ENCODE results near the gene PNPLA5. TPM values are rescaled to one million over a fixed set of nuclear protein-coding genes. Genes with fewer than 3 reads are reported as not detected.

The PNPLA5 gene
- total RNA-seq, 2 experiments from 2014 or later: not detected

DNA sequence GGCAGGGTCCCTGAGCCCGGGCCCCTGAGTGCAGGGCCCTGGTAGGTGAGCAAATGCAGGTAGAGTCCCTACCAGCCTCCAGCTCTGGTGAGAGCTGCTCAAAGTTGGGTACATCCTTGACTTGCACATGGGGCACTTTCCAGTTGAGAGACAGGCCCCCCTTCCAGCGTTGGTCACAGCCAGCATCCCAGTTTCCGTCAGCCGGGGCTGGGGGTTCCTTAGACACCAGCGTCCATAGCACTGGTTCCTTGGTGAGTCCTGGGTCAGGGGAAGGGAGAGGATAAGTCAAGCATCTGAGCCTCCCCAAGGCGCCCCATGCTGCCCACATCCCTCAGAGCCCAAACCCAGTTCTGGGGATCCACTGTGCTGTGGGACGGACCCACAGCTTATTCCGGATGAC is 5.6 kb downstream of the PNPLA5 start:
- Histone ChIP-seq H3K27ac (ENCODE audit: low read depth in 1 of 2, low read length in 2 of 2) (no peak overlapping the region), H3K4me3 (ENCODE audit: low read length) (no peak overlapping the region), H3K4me1 (ENCODE audit: insufficient read depth, low read length) (peaks cover 7% of the 10 kb centered on the region), H3K36me3 (ENCODE audit: insufficient read depth, low read length) (no peaks in the 10 kb centered on the region), H3K27me3 (ENCODE audit: control insufficient read depth in 1 of 2, insufficient read depth in 2 of 2, low read length in 2 of 2) (peaks cover 23 to 36% of the 10 kb centered on the region in 2 experiments), H3K9me3 (ENCODE audit: control insufficient read depth in 1 of 2, insufficient read depth in 1 of 2, low read length in 2 of 2) (peaks cover 0 to 8% of the 10 kb centered on the region in 2 experiments)
- intact Hi-C loops (cut with DNase I, micrococcal nuclease): loop anchor here in 1 of 2 experiments (10.0 kb wide), 1 partner anchor 739 kb away; no protein-coding TSS in a partner anchor
- POLR2A ChIA-PET: no interaction called here
- no peaks in the 10 kb centered on the region for H3K4me1 Mint-ChIP-seq (ENCODE audit: low read depth)
- ATAC-seq (ENCODE audit: poor library complexity) (no peak), DNase-seq (no peak)
- TF ChIP-seq, protein P1, sequence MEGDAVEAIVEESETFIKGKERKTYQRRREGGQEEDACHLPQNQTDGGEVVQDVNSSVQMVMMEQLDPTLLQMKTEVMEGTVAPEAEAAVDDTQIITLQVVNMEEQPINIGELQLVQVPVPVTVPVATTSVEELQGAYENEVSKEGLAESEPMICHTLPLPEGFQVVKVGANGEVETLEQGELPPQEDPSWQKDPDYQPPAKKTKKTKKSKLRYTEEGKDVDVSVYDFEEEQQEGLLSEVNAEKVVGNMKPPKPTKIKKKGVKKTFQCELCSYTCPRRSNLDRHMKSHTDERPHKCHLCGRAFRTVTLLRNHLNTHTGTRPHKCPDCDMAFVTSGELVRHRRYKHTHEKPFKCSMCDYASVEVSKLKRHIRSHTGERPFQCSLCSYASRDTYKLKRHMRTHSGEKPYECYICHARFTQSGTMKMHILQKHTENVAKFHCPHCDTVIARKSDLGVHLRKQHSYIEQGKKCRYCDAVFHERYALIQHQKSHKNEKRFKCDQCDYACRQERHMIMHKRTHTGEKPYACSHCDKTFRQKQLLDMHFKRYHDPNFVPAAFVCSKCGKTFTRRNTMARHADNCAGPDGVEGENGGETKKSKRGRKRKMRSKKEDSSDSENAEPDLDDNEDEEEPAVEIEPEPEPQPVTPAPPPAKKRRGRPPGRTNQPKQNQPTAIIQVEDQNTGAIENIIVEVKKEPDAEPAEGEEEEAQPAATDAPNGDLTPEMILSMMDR (IDR thresholded peaks at IDR 0.05): no peak
- H3K36me3 Mint-ChIP-seq (ENCODE audit: low read depth): no peaks in the 10 kb centered on the region
- no peak overlapping the region for H3K4me3 Mint-ChIP-seq
- no peak overlapping the region for H3K27ac Mint-ChIP-seq
- CTCF ChIA-PET: no interaction called here
- H3K27me3 Mint-ChIP-seq: peaks cover 41% of the 10 kb centered on the region
- H3K9me3 Mint-ChIP-seq: no peaks in the 10 kb centered on the region

DNA sequence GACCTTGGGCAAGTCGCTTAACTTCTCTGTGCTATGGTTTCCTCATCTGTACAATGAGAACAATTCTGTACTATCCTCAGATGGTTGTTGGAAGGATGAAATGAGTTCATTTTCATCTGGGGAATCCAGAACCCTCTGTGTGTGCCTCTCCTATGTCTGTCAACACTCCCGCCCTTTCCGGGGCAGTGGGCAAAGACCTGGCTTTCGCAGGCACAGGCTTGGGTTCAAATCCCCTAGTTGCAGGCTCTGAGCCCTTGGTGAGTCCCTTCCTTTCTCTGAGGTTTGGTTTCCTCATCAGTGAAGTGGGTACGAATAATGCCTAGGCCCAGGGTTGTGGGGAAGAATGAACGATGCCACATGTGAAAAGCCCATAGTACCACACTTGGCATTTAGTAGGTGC is 6.0 kb downstream of the PNPLA5 start:
- Mint-ChIP-seq H3K4me1 (ENCODE audit: low read depth) (no peaks in the 10 kb centered on the region), H3K4me3 (no peak overlapping the region), H3K27ac (no peak overlapping the region), H3K9me3 (no peaks in the 10 kb centered on the region), H3K27me3 (peaks cover 41% of the 10 kb centered on the region), H3K36me3 (ENCODE audit: low read depth) (no peaks in the 10 kb centered on the region)
- POLR2A ChIA-PET: no interaction called here
- Histone ChIP-seq H3K27ac (ENCODE audit: low read depth in 1 of 2, low read length in 2 of 2) (no peak overlapping the region), H3K27me3 (ENCODE audit: control insufficient read depth in 1 of 2, insufficient read depth in 2 of 2, low read length in 2 of 2) (peaks cover 19 to 31% of the 10 kb centered on the region in 2 experiments), H3K4me1 (ENCODE audit: insufficient read depth, low read length) (peaks cover 3% of the 10 kb centered on the region), H3K9me3 (ENCODE audit: control insufficient read depth in 1 of 2, insufficient read depth in 1 of 2, low read length in 2 of 2) (peaks cover 0 to 8% of the 10 kb centered on the region in 2 experiments), H3K36me3 (ENCODE audit: insufficient read depth, low read length) (no peaks in the 10 kb centered on the region), H3K4me3 (ENCODE audit: low read length) (no peak overlapping the region)
- intact Hi-C loops (cut with DNase I, micrococcal nuclease): loop anchor here in 1 of 2 experiments (10.0 kb wide), 1 partner anchor 739 kb away; no protein-coding TSS in a partner anchor
- ATAC-seq (ENCODE audit: poor library complexity): no peak
- TF ChIP-seq, protein P1 (IDR thresholded peaks at IDR 0.05): no peak
- no peak for DNase-seq
- CTCF ChIA-PET: no interaction called here

GRCh38 chr22:43885319-43885671 is 6.5 kb downstream of the PNPLA5 start:
- DNase-seq: no peak
- intact Hi-C loops (cut with DNase I, micrococcal nuclease): loop anchor here in 1 of 2 experiments (10.0 kb wide), 1 partner anchor 740 kb away; no protein-coding TSS in a partner anchor
- Histone ChIP-seq H3K36me3 (ENCODE audit: insufficient read depth, low read length) (no peaks in the 10 kb centered on the region), H3K27me3 (ENCODE audit: control insufficient read depth in 1 of 2, insufficient read depth in 2 of 2, low read length in 2 of 2) (peaks cover 18 to 26% of the 10 kb centered on the region in 2 experiments), H3K27ac (ENCODE audit: low read depth in 1 of 2, low read length in 2 of 2) (no peak overlapping the region), H3K4me1 (ENCODE audit: insufficient read depth, low read length) (peaks cover 3% of the 10 kb centered on the region), H3K4me3 (ENCODE audit: low read length) (no peak overlapping the region), H3K9me3 (ENCODE audit: control insufficient read depth in 1 of 2, insufficient read depth in 1 of 2, low read length in 2 of 2) (peaks cover 0 to 8% of the 10 kb centered on the region in 2 experiments)
- no peak overlapping the region for H3K4me3 Mint-ChIP-seq
- no peak overlapping the region for H3K27ac Mint-ChIP-seq
- H3K27me3 Mint-ChIP-seq: peaks cover 36% of the 10 kb centered on the region
- H3K36me3 Mint-ChIP-seq (ENCODE audit: low read depth): no peaks in the 10 kb centered on the region
- POLR2A ChIA-PET: no interaction called here
- ATAC-seq (ENCODE audit: poor library complexity): no peak
- no peaks in the 10 kb centered on the region for H3K4me1 Mint-ChIP-seq (ENCODE audit: low read depth)
- H3K9me3 Mint-ChIP-seq: no peaks in the 10 kb centered on the region
- TF ChIP-seq, protein P1 (IDR thresholded peaks at IDR 0.05): no peak
- CTCF ChIA-PET: interaction anchor here (1.0 kb wide), 1 partner anchor 18 kb away, joined by 3 read pairs; no protein-coding TSS in a partner anchor
